HG02938 (cell line): ENCODE results near the gene DNLZ.

Experiments used
- ATAC-seq: cut with Tn5 transposase; IDR thresholded peaks from one replicate; pipeline ENCODE4 v1.9.1; 2021; ENCODE audit warnings: mild to moderate bottlenecking, moderate library complexity; ENCODE audit not compliant: unreplicated experiment

The DNLZ gene

GRCh38 chr9:136333486-136333885, 30.1 kb downstream of the DNLZ start:
- ATAC-seq = no peak

GRCh38 chr9:136333045-136333444, 30.5 kb downstream of the DNLZ start:
- no peak for ATAC-seq

- ATAC-seq = no peak
Observed at GRCh38 chr9:136332482-136332983, 31.0 kb downstream of the DNLZ start.

GRCh38 chr9:136331556-136332481, 31.7 kb downstream of the DNLZ start:
- no peak for ATAC-seq

- ATAC-seq = no peak
Observed at GRCh38 chr9:136331030-136331429, 32.5 kb downstream of the DNLZ start.

- no peak for ATAC-seq
Observed at GRCh38 chr9:136330406-136330990, 33.0 kb downstream of the DNLZ start.

GRCh38 chr9:136329636-136330405, 33.7 kb downstream of the DNLZ start:
- no peak for ATAC-seq

- no peak for ATAC-seq
Observed at GRCh38 chr9:136329211-136329627, 34.3 kb downstream of the DNLZ start.

- no peak for ATAC-seq
Observed at GRCh38 chr9:136328622-136329041, 34.9 kb downstream of the DNLZ start.

GRCh38 chr9:136328011-136328621, 35.4 kb downstream of the DNLZ start:
- no peak for ATAC-seq

GRCh38 chr9:136327304-136327974, 36.1 kb downstream of the DNLZ start, which contains the start of gene GPSM1:
TSS of gene GPSM1 (plus strand) at chr9:136327539. CDS start at chr9:136327696, 157 bp downstream.
- ATAC-seq = no peak

GRCh38 chr9:136326761-136327303, 36.7 kb downstream of the DNLZ start:
- ATAC-seq = no peak

- ATAC-seq = no peak
Observed at GRCh38 chr9:136326061-136326760, 37.3 kb downstream of the DNLZ start.

- no peak for ATAC-seq
Observed at GRCh38 chr9:136325358-136325757, 38.2 kb downstream of the DNLZ start.

GRCh38 chr9:136324501-136325300, 38.8 kb downstream of the DNLZ start:
- no peak for ATAC-seq

GRCh38 chr9:136323371-136323789, 40.2 kb downstream of the DNLZ start:
- no peak for ATAC-seq

- ATAC-seq = no peak
Observed at GRCh38 chr9:136322756-136323330, 40.7 kb downstream of the DNLZ start.

GRCh38 chr9:136321561-136321960, 42.0 kb downstream of the DNLZ start:
- no peak for ATAC-seq
